Stomach (tissue), 4 donors: Measurements from ENCODE around the gene HOXA6.

Experiments used
- EP300 ChIP-seq: sonication (generic); formaldehyde crosslinking; IDR thresholded peaks from one replicate; pipeline ENCODE4 v1.6.1; 2017; ENCODE audit warnings: antibody characterized with exemption
- POLR2A ChIP-seq, 4 donors: fragments of 450-650 bp; IDR thresholded peaks; one replicate each; pipeline ENCODE4 v1.6.1; 2016; ENCODE audit warnings: antibody characterized with exemption in 4 of 4, control low read depth in 2 of 4, mild to moderate bottlenecking in 1 of 4, moderate library complexity in 1 of 4
- POLR2AphosphoS5 ChIP-seq, 3 donors: sonication (generic); formaldehyde crosslinking; IDR thresholded peaks; one replicate each; pipeline ENCODE4 v1.6.1; 2016; ENCODE audit warnings: antibody characterized with exemption in 3 of 3
- TF ChIP-seq, protein P1 (sequence below), 7 experiments: fragments of 450-650 bp in 4 of 7; fragments of 200-600 bp in 3 of 7; sonication (generic) in 3 of 7; IDR thresholded peaks; one replicate each; pipeline ENCODE4 v1.5.1; 2016 to 2019; ENCODE audit warnings: antibody characterized with exemption in 7 of 7, control low read depth in 2 of 7, mild to moderate bottlenecking in 1 of 7

DNA sequence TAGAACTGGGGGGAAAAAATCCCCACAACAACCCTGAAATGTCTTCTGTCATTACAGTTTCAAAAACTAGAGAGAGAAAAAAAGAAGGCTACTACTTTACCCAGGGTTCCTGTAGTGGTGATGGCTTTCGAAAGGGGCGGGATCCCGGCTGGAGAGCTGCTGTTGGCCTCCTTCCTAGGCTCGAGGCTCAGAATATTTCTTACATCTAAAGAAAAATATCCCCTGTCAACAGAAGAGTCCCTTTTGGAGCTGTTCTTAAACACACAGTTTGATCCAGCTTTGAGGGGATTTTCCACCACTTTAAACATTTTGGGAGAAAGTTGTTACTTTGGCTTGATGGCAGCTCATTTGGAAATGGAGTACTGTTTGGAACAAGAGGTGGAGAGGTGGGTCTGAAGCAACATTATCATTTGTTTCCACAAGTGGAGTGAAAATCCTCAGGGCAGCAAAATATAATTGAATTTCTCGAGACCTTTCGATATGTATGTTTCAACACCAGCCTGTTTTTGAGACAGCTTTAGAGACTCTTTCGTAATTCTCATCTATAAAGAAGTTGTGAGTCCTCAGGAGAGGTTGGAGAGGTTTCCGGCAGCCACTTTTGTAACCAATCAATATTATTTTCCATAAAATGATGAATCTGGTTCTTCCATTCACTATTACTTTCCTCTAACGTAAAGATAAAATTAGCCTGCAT lies 47.3 kb upstream of the HOXA6 start:
- TF ChIP-seq POLR2A (IDR thresholded peaks at IDR 0.05) = no peak
- TF ChIP-seq POLR2AphosphoS5 (IDR thresholded peaks at IDR 0.05) = no peak
- TF ChIP-seq, protein P1, sequence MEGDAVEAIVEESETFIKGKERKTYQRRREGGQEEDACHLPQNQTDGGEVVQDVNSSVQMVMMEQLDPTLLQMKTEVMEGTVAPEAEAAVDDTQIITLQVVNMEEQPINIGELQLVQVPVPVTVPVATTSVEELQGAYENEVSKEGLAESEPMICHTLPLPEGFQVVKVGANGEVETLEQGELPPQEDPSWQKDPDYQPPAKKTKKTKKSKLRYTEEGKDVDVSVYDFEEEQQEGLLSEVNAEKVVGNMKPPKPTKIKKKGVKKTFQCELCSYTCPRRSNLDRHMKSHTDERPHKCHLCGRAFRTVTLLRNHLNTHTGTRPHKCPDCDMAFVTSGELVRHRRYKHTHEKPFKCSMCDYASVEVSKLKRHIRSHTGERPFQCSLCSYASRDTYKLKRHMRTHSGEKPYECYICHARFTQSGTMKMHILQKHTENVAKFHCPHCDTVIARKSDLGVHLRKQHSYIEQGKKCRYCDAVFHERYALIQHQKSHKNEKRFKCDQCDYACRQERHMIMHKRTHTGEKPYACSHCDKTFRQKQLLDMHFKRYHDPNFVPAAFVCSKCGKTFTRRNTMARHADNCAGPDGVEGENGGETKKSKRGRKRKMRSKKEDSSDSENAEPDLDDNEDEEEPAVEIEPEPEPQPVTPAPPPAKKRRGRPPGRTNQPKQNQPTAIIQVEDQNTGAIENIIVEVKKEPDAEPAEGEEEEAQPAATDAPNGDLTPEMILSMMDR (IDR thresholded peaks at IDR 0.05) = no peak
- TF ChIP-seq EP300 = no peak
